ENCODE measurements around the gene ZDHHC13. TPM values are rescaled to one million over a fixed set of nuclear protein-coding genes. Genes with fewer than 3 reads are reported as not detected.
A peak's percentile ranks its signal among the peaks of the same experiment; 100 is the strongest.

The ZDHHC13 gene
- total RNA-seq, 2 donors from 2014 or later, result 26.0 to 29.6 TPM

DNA sequence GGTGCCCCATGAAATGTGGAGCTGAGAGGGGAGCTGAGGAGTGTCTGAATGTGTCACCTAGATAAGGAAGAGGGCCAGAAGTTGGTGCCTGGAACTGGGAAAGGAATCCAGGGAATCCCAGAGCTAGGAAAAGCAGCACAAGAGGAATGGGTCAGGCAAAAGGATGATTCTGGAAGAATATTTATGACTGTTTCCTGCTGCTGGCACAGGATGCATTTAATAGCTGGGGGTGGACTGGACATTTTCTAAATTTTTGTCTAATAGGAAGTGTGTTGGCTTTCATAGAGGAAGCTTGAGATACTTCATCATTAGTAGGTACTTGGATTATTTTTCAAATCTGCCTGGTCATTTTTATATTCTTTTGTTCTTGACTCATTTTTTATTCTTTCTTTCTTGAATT lies 39.0 kb upstream of the ZDHHC13 start:
- Histone ChIP-seq H3K9me3 (ENCODE audit: control insufficient read depth, low read length) (no peaks in the 10 kb centered on the region), H3K4me3 (ENCODE audit: low read length) (no peak overlapping the region), H3K27ac (ENCODE audit: low read depth, low read length) (no peak overlapping the region), H3K4me1 (ENCODE audit: control insufficient read depth, insufficient read depth, low read length) (no peaks in the 10 kb centered on the region), H3K27me3 (ENCODE audit: control insufficient read depth, insufficient read depth, low read length, poor library complexity, severe bottlenecking) (peaks cover 14% of the 10 kb centered on the region), H3K9ac (ENCODE audit: extremely low read depth, low read length, poor library complexity, severe bottlenecking) (no peak overlapping the region), H3K36me3 (ENCODE audit: control insufficient read depth, insufficient read depth, low read length) (no peaks in the 10 kb centered on the region)
- TF ChIP-seq, protein P1, sequence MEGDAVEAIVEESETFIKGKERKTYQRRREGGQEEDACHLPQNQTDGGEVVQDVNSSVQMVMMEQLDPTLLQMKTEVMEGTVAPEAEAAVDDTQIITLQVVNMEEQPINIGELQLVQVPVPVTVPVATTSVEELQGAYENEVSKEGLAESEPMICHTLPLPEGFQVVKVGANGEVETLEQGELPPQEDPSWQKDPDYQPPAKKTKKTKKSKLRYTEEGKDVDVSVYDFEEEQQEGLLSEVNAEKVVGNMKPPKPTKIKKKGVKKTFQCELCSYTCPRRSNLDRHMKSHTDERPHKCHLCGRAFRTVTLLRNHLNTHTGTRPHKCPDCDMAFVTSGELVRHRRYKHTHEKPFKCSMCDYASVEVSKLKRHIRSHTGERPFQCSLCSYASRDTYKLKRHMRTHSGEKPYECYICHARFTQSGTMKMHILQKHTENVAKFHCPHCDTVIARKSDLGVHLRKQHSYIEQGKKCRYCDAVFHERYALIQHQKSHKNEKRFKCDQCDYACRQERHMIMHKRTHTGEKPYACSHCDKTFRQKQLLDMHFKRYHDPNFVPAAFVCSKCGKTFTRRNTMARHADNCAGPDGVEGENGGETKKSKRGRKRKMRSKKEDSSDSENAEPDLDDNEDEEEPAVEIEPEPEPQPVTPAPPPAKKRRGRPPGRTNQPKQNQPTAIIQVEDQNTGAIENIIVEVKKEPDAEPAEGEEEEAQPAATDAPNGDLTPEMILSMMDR (conservative IDR thresholded peaks at IDR 0.05), result no peak
- no peak for DNase-seq
- Mint-ChIP-seq H3K27ac (no peak overlapping the region), H3K4me1 (peaks cover 10% of the 10 kb centered on the region), H3K4me3 (no peak overlapping the region), H3K36me3 (ENCODE audit: low read depth) (no peaks in the 10 kb centered on the region), H3K27me3 (ENCODE audit: insufficient read depth) (peaks cover 4% of the 10 kb centered on the region), H3K9me3 (no peaks in the 10 kb centered on the region)

DNA sequence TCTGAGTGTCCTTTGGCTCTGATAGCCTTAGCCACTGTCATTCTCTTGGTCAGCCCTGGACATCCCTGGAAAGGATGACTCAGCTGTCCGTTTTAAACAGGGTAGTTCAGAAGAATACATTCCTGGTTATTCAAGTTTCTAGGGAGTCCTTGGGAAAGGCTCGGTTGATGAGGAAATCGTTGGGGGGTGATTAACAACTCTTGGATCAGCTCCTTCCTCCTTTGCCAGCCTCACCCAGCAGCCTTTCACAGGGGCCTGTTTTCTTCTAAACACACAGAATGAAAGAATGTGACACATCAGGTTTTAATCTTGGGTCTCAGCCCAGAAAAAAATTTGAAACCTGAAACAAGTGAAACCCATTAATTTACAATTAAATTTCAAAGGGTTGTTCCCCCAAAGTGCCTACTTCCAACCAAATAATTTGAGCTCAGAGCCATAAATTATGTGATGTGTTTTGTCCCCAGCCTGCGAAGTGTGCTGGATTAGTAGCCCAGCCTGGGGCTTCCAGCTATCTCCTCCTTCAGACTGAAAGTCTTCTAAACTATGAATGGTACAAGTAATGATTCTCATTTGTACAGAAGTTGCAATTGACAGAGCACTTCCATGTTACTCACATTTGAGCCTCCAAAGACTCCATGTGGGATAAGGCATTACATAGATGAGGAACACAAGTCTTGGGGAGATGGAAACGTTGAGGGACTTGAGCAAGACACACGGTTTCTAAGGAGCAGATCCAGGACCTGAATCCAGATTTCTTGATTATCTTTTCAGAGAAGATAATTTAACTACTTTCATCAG lies 37.1 kb upstream of the ZDHHC13 start:
- H3K27me3 Mint-ChIP-seq (ENCODE audit: insufficient read depth), result peaks cover 6% of the 10 kb centered on the region
- H3K4me1 Mint-ChIP-seq, result peaks cover 2% of the 10 kb centered on the region
- no peak overlapping the region for H3K27ac Mint-ChIP-seq
- no peak overlapping the region for H3K9ac ChIP-seq (ENCODE audit: extremely low read depth, low read length, poor library complexity, severe bottlenecking)
- H3K36me3 Mint-ChIP-seq (ENCODE audit: low read depth), result no peaks in the 10 kb centered on the region
- peak; percentile 50 for DNase-seq
- no peak overlapping the region for H3K4me3 Mint-ChIP-seq
- peaks cover 16% of the 10 kb centered on the region for H3K27me3 ChIP-seq (ENCODE audit: control insufficient read depth, insufficient read depth, low read length, poor library complexity, severe bottlenecking)
- no peaks in the 10 kb centered on the region for H3K36me3 ChIP-seq (ENCODE audit: control insufficient read depth, insufficient read depth, low read length)
- TF ChIP-seq, protein P1 (conservative IDR thresholded peaks at IDR 0.05), result no peak
- 80 to 88% methylated on average over 4 to 6 of the region's 6 CpGs for WGBS, 2 experiments (ENCODE audit: insufficient coverage in 1 of 2, insufficient read length in 1 of 2)
- H3K27ac ChIP-seq (ENCODE audit: low read depth, low read length), result no peak overlapping the region
- no peak overlapping the region for H3K4me3 ChIP-seq (ENCODE audit: low read length)
- no peaks in the 10 kb centered on the region for H3K9me3 ChIP-seq (ENCODE audit: control insufficient read depth, low read length)
- no peaks in the 10 kb centered on the region for H3K9me3 Mint-ChIP-seq
- no peaks in the 10 kb centered on the region for H3K4me1 ChIP-seq (ENCODE audit: control insufficient read depth, insufficient read depth, low read length)

DNA sequence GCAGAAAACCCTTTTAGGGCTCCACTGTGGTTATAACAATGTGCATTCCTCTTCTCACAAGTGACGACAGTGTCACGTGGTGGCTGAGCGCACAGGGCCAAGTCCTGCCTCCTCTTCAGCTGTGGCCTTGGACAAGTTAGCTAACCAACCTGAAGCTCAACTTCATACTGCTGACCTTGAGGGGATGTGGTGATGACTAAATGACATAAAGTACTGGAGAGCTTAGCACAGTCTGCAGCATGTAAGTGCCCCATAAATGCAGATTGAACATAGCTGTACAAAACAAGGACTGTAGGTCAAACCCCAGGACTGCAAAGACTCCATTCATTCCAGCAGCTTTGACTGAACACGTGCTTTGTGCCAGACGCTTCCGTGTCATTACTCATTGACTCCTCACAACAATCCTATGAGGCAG lies 36.4 kb upstream of the ZDHHC13 start:
- no peak for DNase-seq
- Mint-ChIP-seq H3K27me3 (ENCODE audit: insufficient read depth) (peaks cover 8% of the 10 kb centered on the region), H3K4me3 (no peak overlapping the region), H3K4me1 (peaks cover 2% of the 10 kb centered on the region), H3K9me3 (no peaks in the 10 kb centered on the region), H3K36me3 (ENCODE audit: low read depth) (no peaks in the 10 kb centered on the region), H3K27ac (no peak overlapping the region)
- no peaks in the 10 kb centered on the region for H3K4me1 ChIP-seq (ENCODE audit: control insufficient read depth, insufficient read depth, low read length)
- H3K4me3 ChIP-seq (ENCODE audit: low read length), result no peak overlapping the region
- no peaks in the 10 kb centered on the region for H3K36me3 ChIP-seq (ENCODE audit: control insufficient read depth, insufficient read depth, low read length)
- 98 to 100% methylated on average over 3 to 6 of the region's 6 CpGs for WGBS, 2 experiments (ENCODE audit: insufficient coverage in 1 of 2, insufficient read length in 1 of 2)
- H3K27ac ChIP-seq (ENCODE audit: low read depth, low read length), result no peak overlapping the region
- TF ChIP-seq, protein P1 (conservative IDR thresholded peaks at IDR 0.05), result no peak
- no peaks in the 10 kb centered on the region for H3K9me3 ChIP-seq (ENCODE audit: control insufficient read depth, low read length)
- no peak overlapping the region for H3K9ac ChIP-seq (ENCODE audit: extremely low read depth, low read length, poor library complexity, severe bottlenecking)
- H3K27me3 ChIP-seq (ENCODE audit: control insufficient read depth, insufficient read depth, low read length, poor library complexity, severe bottlenecking), result peaks cover 16% of the 10 kb centered on the region
